WTC11 (cell line): Measurements from ENCODE around the gene SLC6A18. TPM values are rescaled to one million over a fixed set of nuclear protein-coding genes. Genes with fewer than 3 reads are reported as not detected.

Experiments
- ATAC-seq: fragments of 200-7000 bp; cut with Tn5 transposase; 2 replicates; pipeline ENCODE4 v1.10.0; 2021; ENCODE audit warnings: mild to moderate bottlenecking, moderate library complexity
- CTCF ChIA-PET: fragments of 300-600 bp; sonication (Branson Sonifier 250); formaldehyde crosslinking; loops from one replicate; lab custom pipeline; 2021; ENCODE audit warnings: antibody characterized with exemption; lab: Charles Lee
- POLR2A ChIA-PET: fragments of 350-600 bp; sonication (Branson Sonifier 250); formaldehyde crosslinking; loops from one replicate; lab custom pipeline; 2021; ENCODE audit warnings: antibody characterized with exemption; lab: Charles Lee
- DNase-seq: peaks from one replicate; pipeline ENCODE4 v3.0.0; 2021; ENCODE audit warnings: low spot score
- H3K27ac Mint-ChIP-seq: 2 replicates; pipeline ENCODE4 v1.8.0; 2021; ENCODE audit warnings: mixed read lengths
- H3K27me3 Mint-ChIP-seq: 2 replicates; pipeline ENCODE4 v1.8.0; 2021; ENCODE audit warnings: low read depth, mild to moderate bottlenecking, moderate library complexity, mixed read lengths
- H3K36me3 Mint-ChIP-seq: 2 replicates; pipeline ENCODE4 v1.8.0; 2021; ENCODE audit warnings: mixed read lengths
- H3K4me1 Mint-ChIP-seq: 2 replicates; pipeline ENCODE4 v1.8.0; 2022; ENCODE audit warnings: mixed read lengths
- H3K4me3 Mint-ChIP-seq: 2 replicates; pipeline ENCODE4 v1.8.0; 2021; ENCODE audit warnings: mild to moderate bottlenecking, moderate library complexity, mixed read lengths
- H3K9me3 Mint-ChIP-seq: 2 replicates; pipeline ENCODE4 v1.8.0; 2021; ENCODE audit warnings: mixed read lengths
- ATF6 ChIP-seq: sonication (generic); formaldehyde crosslinking; IDR thresholded peaks from 2 replicates; pipeline ENCODE4 v1.8.1; 2023; ENCODE audit warnings: mild to moderate bottlenecking, missing genetic modification reagents
- E2F1 ChIP-seq: sonication (generic); formaldehyde crosslinking; IDR thresholded peaks from 2 replicates; pipeline ENCODE4 v1.8.0; 2022; ENCODE audit warnings: mild to moderate bottlenecking, missing genetic modification reagents
- E2F4 ChIP-seq: sonication (generic); formaldehyde crosslinking; IDR thresholded peaks from 2 replicates; pipeline ENCODE4 v1.8.1; 2022; ENCODE audit warnings: low read depth, mild to moderate bottlenecking, moderate library complexity, missing genetic modification reagents, borderline replicate concordance
- ERG ChIP-seq: fragments of 250-450 bp; sonication (Bioruptor Pico); IDR thresholded peaks from 2 replicates; pipeline ENCODE4 v1.8.0; 2021; ENCODE audit warnings: mild to moderate bottlenecking
- ETV6 ChIP-seq: sonication (generic); formaldehyde crosslinking; IDR thresholded peaks from 2 replicates; pipeline ENCODE4 v1.8.1; 2022; ENCODE audit warnings: mild to moderate bottlenecking, missing genetic modification reagents
- FOXP1 ChIP-seq: sonication (generic); formaldehyde crosslinking; IDR thresholded peaks from 2 replicates; pipeline ENCODE4 v1.8.0; 2022; ENCODE audit warnings: missing genetic modification reagents, mild to moderate bottlenecking, moderate library complexity, borderline replicate concordance
- IRF2 ChIP-seq: sonication (generic); formaldehyde crosslinking; IDR thresholded peaks from 2 replicates; pipeline ENCODE4 v1.8.0; 2022; ENCODE audit warnings: low read depth, missing genetic modification reagents, borderline replicate concordance
- KAT7 ChIP-seq: sonication (generic); formaldehyde crosslinking; IDR thresholded peaks from 2 replicates; pipeline ENCODE4 v1.8.1; 2023; ENCODE audit warnings: missing genetic modification reagents, mild to moderate bottlenecking, borderline replicate concordance
- NR2C2 ChIP-seq: sonication (generic); formaldehyde crosslinking; IDR thresholded peaks from 2 replicates; pipeline ENCODE4 v1.8.0; 2022; ENCODE audit warnings: mild to moderate bottlenecking, missing genetic modification reagents
- OVOL2 ChIP-seq: fragments of 250-450 bp; sonication (Bioruptor Pico); IDR thresholded peaks from 2 replicates; pipeline ENCODE4 v1.9.0; 2021; ENCODE audit warnings: mild to moderate bottlenecking, borderline replicate concordance
- STAT6 ChIP-seq: sonication (generic); formaldehyde crosslinking; conservative IDR thresholded peaks from 2 replicates; pipeline ENCODE4 v1.8.1; 2023; ENCODE audit warnings: mild to moderate bottlenecking, low read depth, missing genetic modification reagents, moderate library complexity
- USF1 ChIP-seq: sonication (generic); formaldehyde crosslinking; IDR thresholded peaks from 2 replicates; pipeline ENCODE4 v1.8.0; 2022; ENCODE audit warnings: mild to moderate bottlenecking, missing genetic modification reagents
- USF2 ChIP-seq: sonication (generic); formaldehyde crosslinking; IDR thresholded peaks from 2 replicates; pipeline ENCODE4 v1.8.1; 2023; ENCODE audit warnings: mild to moderate bottlenecking, missing genetic modification reagents, moderate library complexity
- ZMAT4 ChIP-seq: fragments of 250-450 bp; sonication (Bioruptor Pico); IDR thresholded peaks from 2 replicates; pipeline ENCODE4 v1.9.0; 2021; ENCODE audit warnings: mild to moderate bottlenecking
- ZNF425 ChIP-seq: fragments of 250-450 bp; sonication (Bioruptor Pico); conservative IDR thresholded peaks from 2 replicates; pipeline ENCODE4 v1.9.0; 2021; ENCODE audit warnings: mild to moderate bottlenecking
- ZNF512 ChIP-seq: sonication (generic); formaldehyde crosslinking; IDR thresholded peaks from 2 replicates; pipeline ENCODE4 v1.8.1; 2022; ENCODE audit warnings: missing genetic modification reagents, borderline replicate concordance
- total RNA-seq: library from RNA; stranded (reverse); gene quantifications from 3 replicates; pipeline ENCODE4 v1.2.3, GENCODE V29; 2021

SLC6A18 gene
- total RNA-seq, 1 experiment from 2014 or later, result not detected

- H3K27me3 Mint-ChIP-seq, result peaks cover 2% of the 10 kb centered on the region; the same call in 1 of the 2 replicates
- TF ChIP-seq ETV6 (CRISPR knock-in tag) (no peak), FOXP1 (CRISPR knock-in tag) (0 out of 2 replicates have a peak, but pooled peaks have one; percentile 35), STAT6 (no peak)
- no peak overlapping the region for H3K4me3 Mint-ChIP-seq
- H3K4me1 Mint-ChIP-seq, result 0 out of 2 replicates have a peak, but pooled peaks cover under 1% of the 10 kb centered on the region
- H3K36me3 Mint-ChIP-seq, result no peaks in the 10 kb centered on the region
- DNase-seq, result peak; percentile 6
- H3K9me3 Mint-ChIP-seq, result no peaks in the 10 kb centered on the region
- CTCF ChIA-PET, result interaction anchor here (1.1 kb wide), 1 partner anchor 9 kb away, joined by 3 read pairs; no protein-coding TSS in a partner anchor
- ATAC-seq, result no peak
- POLR2A ChIA-PET, result no interaction called here
- H3K27ac Mint-ChIP-seq, result no peak overlapping the region
Measured at GRCh38 chr5:1195916-1196315, 29.3 kb upstream of the SLC6A18 start.

- Mint-ChIP-seq H3K27ac (no peak overlapping the region), H3K36me3 (no peaks in the 10 kb centered on the region)
- TF ChIP-seq FOXP1 (CRISPR knock-in tag) (no peak), ATF6 (CRISPR knock-in tag) (no peak), ERG (CRISPR knock-in tag) (no peak), ZMAT4 (CRISPR knock-in tag) (no peak), E2F1 (no peak), NR2C2 (CRISPR knock-in tag) (no peak), USF2 (CRISPR knock-in tag) (no peak), USF1 (CRISPR knock-in tag) (no peak), ZNF512 (CRISPR knock-in tag) (no peak), OVOL2 (CRISPR knock-in tag) (no peak), KAT7 (CRISPR knock-in tag) (no peak), E2F4 (CRISPR knock-in tag) (no peak), ZNF425 (CRISPR knock-in tag) (no peak), IRF2 (CRISPR knock-in tag) (no peak)
Measured at GRCh38 chr5:1196562-1196961, 28.6 kb upstream of the SLC6A18 start.

More at GRCh38 chr5:1196562-1196961, 28.6 kb upstream of the SLC6A18 start:
- DNase-seq (no peak), ATAC-seq (no peak)
- H3K27me3 Mint-ChIP-seq, result peaks cover 2% of the 10 kb centered on the region; the same call in 1 of the 2 replicates
- H3K9me3 Mint-ChIP-seq, result no peaks in the 10 kb centered on the region
- H3K4me3 Mint-ChIP-seq, result no peak overlapping the region
- no peaks in the 10 kb centered on the region for H3K4me1 Mint-ChIP-seq
- ChIA-PET CTCF (interaction anchor here (1.1 kb wide), 1 partner anchor 8 kb away, joined by 3 read pairs; no protein-coding TSS in a partner anchor), POLR2A (no interaction called here)
